ENCODE measurements around the gene KIF19.
A peak's percentile ranks its signal among the peaks of the same experiment; 100 is the strongest.
"Not testable (repeated sequence)": the region's sequence is repeated elsewhere in the genome, so short reads cannot be mapped to it uniquely, and the experiment has no call there.

KIF19 gene

DNA sequence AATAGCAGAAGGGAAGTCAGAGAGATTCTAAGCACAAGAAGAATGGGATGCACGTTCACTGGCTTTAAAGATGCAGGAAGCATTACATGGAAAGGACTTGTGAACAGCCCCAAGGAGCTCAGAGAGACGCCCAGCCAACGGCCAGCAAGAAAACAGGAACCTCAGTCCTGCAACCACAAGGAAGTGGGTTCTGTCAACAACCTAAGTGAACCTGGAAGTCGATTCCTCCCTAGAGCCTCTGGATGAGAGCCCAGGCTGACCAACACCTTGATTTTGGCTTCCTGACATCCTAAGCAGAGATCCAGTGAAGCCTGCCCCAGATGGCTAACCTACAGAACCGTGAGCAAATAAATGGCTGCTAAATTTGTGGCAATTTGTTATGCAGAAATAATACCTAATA, 65.7 kb downstream of the KIF19 start:
- no peaks in the 10 kb centered on the region for H3K9me3 Mint-ChIP-seq
- H3K4me3 Mint-ChIP-seq, result no peak overlapping the region
- H3K27me3 Mint-ChIP-seq, result no peaks in the 10 kb centered on the region
- H3K27ac Mint-ChIP-seq (ENCODE audit: low read depth), result no peak overlapping the region
- H3K4me1 Mint-ChIP-seq, result no peaks in the 10 kb centered on the region
- ATAC-seq (replicated peaks; ENCODE audit: extremely low read depth, poor library complexity, severe bottlenecking) (no peak), DNase-seq (ENCODE audit: low spot score in 2 of 2) (no peak)
- peaks cover 4% of the 10 kb centered on the region for H3K36me3 Mint-ChIP-seq (ENCODE audit: insufficient read depth)

DNA sequence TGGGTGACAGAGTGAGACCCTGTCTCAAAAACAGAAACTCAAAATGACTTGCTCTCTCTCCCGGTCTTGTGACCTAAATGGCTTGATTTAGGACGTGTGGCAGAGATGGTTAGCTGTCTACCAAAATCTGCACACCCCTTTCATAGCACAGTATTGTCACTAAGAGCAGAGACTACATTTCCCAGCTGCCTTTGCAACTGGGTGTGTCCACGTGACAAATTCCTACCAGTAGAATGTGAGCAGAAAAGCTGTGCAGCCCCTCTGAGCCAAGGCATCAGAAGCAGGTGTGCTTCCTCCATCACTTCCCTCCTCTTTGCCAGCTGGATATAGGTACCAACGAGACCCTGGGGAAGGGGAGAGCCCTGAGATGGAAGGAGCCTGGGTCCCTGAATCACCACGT, 66.8 kb downstream of the KIF19 start:
- no peak for ATAC-seq (replicated peaks; ENCODE audit: extremely low read depth, poor library complexity, severe bottlenecking)
- no peaks in the 10 kb centered on the region for H3K4me1 Mint-ChIP-seq
- no peak overlapping the region for H3K27ac Mint-ChIP-seq (ENCODE audit: low read depth)
- DNase-seq (ENCODE audit: low spot score in 2 of 2), result no peak
- H3K9me3 Mint-ChIP-seq, result no peaks in the 10 kb centered on the region
- peaks cover 4% of the 10 kb centered on the region for H3K36me3 Mint-ChIP-seq (ENCODE audit: insufficient read depth)
- no peaks in the 10 kb centered on the region for H3K27me3 Mint-ChIP-seq
- no peak overlapping the region for H3K4me3 Mint-ChIP-seq

DNA sequence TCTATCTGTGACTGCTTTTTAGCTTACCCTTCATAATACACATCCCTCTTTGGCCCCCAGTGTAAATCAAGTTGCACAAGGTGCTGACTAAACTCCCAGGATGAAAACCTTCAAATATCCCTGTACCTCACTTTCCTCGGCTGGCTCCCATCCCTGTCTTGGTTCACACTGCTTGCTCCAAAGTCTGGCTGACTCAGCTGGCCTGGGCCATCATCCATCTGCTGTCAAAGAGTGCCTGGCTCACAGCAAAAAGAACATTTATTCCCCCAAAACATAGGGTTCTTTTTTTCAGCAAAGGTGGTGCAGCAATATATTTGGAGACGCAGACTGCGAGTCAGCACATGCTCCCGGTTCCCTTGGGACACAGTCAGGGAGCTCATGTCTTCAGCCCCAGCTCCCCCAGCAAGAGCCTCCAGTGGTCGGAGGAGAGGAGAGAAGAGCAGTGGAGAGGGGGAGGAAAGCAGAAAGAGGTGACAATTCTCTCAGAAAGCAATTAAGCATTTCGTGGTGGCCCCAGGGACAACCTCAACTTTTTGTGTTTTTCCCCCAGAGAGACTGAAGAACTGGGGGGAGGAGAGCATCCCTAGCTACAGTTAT, 67.4 kb downstream of the KIF19 start:
- ATAC-seq (replicated peaks; ENCODE audit: extremely low read depth, poor library complexity, severe bottlenecking) (no peak), DNase-seq (ENCODE audit: low spot score in 2 of 2) (no peak)
- Mint-ChIP-seq H3K36me3 (ENCODE audit: insufficient read depth) (peaks cover 4% of the 10 kb centered on the region), H3K4me1 (no peaks in the 10 kb centered on the region), H3K27me3 (no peaks in the 10 kb centered on the region), H3K4me3 (no peak overlapping the region), H3K27ac (ENCODE audit: low read depth) (peak overlapping the region; percentile 50), H3K9me3 (no peaks in the 10 kb centered on the region)

DNA sequence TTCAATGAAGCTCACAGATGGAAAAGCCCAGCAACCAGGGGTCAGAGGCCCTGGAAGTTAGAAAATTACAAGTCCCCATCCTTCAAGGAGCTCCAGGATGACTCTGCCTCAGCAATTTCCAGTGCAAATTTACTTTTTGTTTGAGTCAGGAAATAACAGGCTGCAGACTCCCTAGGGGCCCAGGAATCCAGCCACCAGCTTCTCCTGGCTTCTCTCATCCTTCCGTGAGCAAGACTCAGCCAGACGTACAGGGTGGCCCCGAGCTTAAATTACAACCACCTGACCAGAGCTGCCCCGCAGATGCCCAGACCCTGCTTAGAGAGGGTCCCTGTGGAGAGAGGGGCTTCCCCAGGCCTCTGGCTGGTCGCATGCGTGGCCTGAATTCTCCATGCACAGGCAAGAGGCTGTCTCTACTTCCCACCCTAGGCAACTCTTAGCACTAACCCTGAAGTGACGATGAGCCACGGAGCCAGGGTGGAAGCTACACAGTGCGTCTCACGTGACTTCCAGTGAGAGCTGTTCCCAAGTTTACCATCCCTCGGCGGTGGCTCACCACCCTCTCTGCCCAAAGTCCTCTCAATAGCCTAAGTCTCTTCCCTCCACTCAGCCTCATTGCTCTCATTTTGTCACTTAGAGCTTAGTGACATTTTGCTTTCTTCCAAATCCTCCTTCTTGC, 68.4 kb downstream of the KIF19 start:
- Mint-ChIP-seq H3K36me3 (ENCODE audit: insufficient read depth) (peaks cover 4% of the 10 kb centered on the region), H3K4me1 (no peaks in the 10 kb centered on the region), H3K27ac (ENCODE audit: low read depth) (no peak overlapping the region), H3K27me3 (no peaks in the 10 kb centered on the region), H3K9me3 (no peaks in the 10 kb centered on the region), H3K4me3 (no peak overlapping the region)
- DNase-seq (ENCODE audit: low spot score in 2 of 2) (no peak), ATAC-seq (replicated peaks; ENCODE audit: extremely low read depth, poor library complexity, severe bottlenecking) (no peak)

DNA sequence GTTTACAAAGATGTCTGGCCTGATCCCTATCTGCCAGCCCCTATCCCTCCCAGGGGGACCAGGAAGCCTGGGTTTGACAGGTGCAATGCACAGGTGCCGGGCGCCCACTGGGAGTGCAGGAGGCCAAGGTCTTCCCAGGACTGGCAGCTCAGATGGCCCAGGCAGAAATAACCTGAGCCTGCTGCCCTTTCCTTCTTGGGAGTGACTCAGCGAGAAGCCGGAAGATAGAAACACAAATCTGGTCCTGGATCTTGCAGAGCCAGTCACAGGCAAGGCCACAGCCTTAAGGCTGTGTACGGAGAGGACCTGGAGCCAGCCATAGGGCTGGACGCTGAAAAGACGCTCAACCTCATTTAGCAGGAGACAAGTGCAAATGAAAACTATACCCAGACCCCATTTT, 69.0 kb downstream of the KIF19 start:
- no peaks in the 10 kb centered on the region for H3K9me3 Mint-ChIP-seq
- no peak overlapping the region for H3K27ac Mint-ChIP-seq (ENCODE audit: low read depth)
- no peaks in the 10 kb centered on the region for H3K4me1 Mint-ChIP-seq
- ATAC-seq (replicated peaks; ENCODE audit: extremely low read depth, poor library complexity, severe bottlenecking), result no peak
- H3K4me3 Mint-ChIP-seq, result no peak overlapping the region
- H3K36me3 Mint-ChIP-seq (ENCODE audit: insufficient read depth), result peaks cover 4% of the 10 kb centered on the region
- no peaks in the 10 kb centered on the region for H3K27me3 Mint-ChIP-seq
- no peak for DNase-seq (ENCODE audit: low spot score in 2 of 2)

DNA sequence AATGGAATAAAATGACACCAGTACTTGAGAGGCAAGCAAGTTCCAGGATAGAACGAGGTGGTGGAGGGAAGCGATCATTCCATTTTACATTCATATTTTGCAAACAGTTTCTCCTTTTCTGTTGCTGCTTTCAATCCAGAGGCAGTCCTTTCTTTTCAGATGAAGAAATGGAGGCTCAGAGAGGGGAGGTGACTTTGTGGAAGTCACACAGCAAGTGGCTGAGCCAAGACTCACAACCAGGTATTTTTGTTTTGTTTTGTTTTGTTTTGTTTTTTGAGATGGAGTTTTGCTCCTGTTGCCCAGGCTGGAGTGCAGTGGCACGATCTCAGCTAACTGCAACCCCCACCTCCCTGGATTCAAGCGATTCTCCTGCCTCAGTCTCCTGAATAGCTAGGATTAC, 70.5 kb downstream of the KIF19 start:
- H3K4me3 Mint-ChIP-seq, result no peak overlapping the region
- ATAC-seq (replicated peaks; ENCODE audit: extremely low read depth, poor library complexity, severe bottlenecking) (no peak), DNase-seq (ENCODE audit: low spot score in 2 of 2) (no peak)
- H3K4me1 Mint-ChIP-seq, result no peaks in the 10 kb centered on the region
- no peaks in the 10 kb centered on the region for H3K36me3 Mint-ChIP-seq (ENCODE audit: insufficient read depth)
- H3K9me3 Mint-ChIP-seq, result no peaks in the 10 kb centered on the region
- no peak overlapping the region for H3K27ac Mint-ChIP-seq (ENCODE audit: low read depth)
- no peaks in the 10 kb centered on the region for H3K27me3 Mint-ChIP-seq

DNA sequence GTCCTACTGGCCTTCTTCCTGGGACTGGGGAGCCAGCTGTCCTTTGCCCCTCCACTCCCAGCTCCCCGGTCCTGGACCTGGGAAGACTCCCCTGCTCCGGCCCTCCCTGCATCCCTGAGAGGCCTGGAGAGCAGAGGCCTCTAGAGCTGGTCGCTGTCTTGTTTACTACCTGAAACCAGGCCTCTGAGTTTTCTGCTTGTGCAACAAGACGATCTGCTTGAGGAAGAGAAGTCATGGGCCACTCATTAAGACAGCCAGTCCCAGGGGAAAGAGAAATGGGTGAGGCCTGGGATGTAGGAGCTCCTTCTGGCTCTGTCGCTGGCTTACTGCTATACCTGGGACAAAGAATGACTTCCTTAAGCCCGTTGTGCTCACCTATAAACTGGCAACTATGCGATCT, 76.0 kb downstream of the KIF19 start:
- Mint-ChIP-seq H3K9me3 (no peaks in the 10 kb centered on the region), H3K27me3 (peaks cover 10% of the 10 kb centered on the region), H3K36me3 (ENCODE audit: insufficient read depth) (no peaks in the 10 kb centered on the region), H3K27ac (ENCODE audit: low read depth) (no peak overlapping the region), H3K4me1 (no peaks in the 10 kb centered on the region), H3K4me3 (no peak overlapping the region)
- DNase-seq (ENCODE audit: low spot score in 2 of 2), result no peak
- no peak for ATAC-seq (replicated peaks; ENCODE audit: extremely low read depth, poor library complexity, severe bottlenecking)

DNA sequence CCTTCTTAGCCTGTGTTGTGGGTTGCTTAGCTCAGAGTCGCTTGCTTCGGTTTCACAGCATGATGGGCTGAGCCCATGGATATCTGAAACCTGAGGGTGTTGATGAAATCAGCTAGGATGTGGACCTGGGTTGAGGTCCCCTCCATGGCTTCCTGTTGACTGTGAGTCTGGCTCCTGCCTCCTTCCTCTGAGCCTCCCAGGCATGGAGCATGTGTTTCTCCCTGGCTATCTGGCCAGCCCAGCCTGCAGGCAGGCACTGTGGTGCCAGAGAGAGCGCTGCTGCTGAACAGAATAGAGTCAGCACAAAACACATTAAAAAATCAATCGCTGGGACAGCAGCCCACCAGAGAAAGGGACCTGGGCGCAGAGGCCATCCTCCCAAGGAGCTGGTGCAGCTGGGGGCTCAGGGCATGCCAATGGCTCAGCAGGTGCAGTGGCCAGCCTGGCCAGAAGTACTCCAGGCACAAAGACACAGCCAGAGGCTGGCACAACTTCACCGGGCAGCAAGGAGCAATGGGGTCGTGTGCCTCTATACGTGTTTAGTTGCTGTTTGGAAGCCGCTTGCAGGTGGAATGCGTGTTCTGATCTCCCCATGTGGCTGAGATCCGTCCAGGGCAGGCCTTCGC, 77.6 kb downstream of the KIF19 start:
- H3K36me3 Mint-ChIP-seq (ENCODE audit: insufficient read depth), result no peaks in the 10 kb centered on the region
- no peak overlapping the region for H3K27ac Mint-ChIP-seq (ENCODE audit: low read depth)
- no peak overlapping the region for H3K4me3 Mint-ChIP-seq
- no peaks in the 10 kb centered on the region for H3K4me1 Mint-ChIP-seq
- H3K9me3 Mint-ChIP-seq, result no peaks in the 10 kb centered on the region
- ATAC-seq (replicated peaks; ENCODE audit: extremely low read depth, poor library complexity, severe bottlenecking), result no peak
- peaks cover 10% of the 10 kb centered on the region for H3K27me3 Mint-ChIP-seq
- DNase-seq (ENCODE audit: low spot score in 2 of 2), result no peak

DNA sequence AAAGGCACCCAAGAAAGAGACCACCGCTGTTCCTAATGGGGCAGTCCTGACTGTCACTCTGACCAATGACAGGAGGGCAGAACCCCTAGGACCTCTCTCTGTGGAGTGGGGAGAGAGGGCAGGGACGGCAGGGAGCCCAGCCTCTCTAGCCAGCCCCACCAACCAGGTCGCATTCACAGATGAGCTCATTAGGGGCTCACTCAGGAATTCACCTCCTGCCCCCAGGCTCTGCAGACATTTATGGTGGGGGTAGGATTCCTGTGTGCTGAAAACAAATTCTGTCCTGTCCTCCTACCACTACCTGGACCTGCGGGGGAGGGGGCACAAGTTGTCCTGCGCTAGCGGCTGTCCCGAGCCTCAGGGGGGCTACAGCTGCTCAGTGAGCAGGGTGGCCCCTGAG, 78.2 kb downstream of the KIF19 start:
- ATAC-seq (replicated peaks; ENCODE audit: extremely low read depth, poor library complexity, severe bottlenecking), result no peak
- no peak overlapping the region for H3K4me3 Mint-ChIP-seq

DNA sequence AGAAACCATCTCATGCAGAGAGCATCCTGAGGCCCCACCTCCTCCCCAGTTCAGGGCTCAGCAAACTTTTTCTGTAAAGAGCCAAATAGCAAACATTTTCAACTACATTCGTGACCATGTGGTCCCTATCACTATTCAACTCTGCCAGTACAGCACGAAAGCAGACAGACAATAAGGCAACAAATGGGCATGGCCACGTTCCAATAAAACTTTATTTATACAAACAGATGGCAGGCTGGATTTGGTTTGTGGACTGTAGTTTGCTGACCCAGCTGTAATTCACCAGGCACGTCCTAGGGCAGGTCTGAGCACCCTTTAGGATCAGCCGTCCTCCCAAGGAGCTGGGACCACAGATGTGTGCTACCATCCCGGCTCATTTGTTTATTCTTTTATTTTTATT, 78.8 kb downstream of the KIF19 start:
- H3K4me1 Mint-ChIP-seq, result no peaks in the 10 kb centered on the region
- ATAC-seq (replicated peaks; ENCODE audit: extremely low read depth, poor library complexity, severe bottlenecking), result no peak
- no peak overlapping the region for H3K27ac Mint-ChIP-seq (ENCODE audit: low read depth)
- DNase-seq (ENCODE audit: low spot score in 2 of 2), result no peak
- H3K4me3 Mint-ChIP-seq, result no peak overlapping the region
- peaks cover 10% of the 10 kb centered on the region for H3K27me3 Mint-ChIP-seq
- H3K9me3 Mint-ChIP-seq, result no peaks in the 10 kb centered on the region
- no peaks in the 10 kb centered on the region for H3K36me3 Mint-ChIP-seq (ENCODE audit: insufficient read depth)

More for the DNA sequence above, 78.2 kb downstream of the KIF19 start:
- H3K27me3 Mint-ChIP-seq, result peaks cover 10% of the 10 kb centered on the region
- no peaks in the 10 kb centered on the region for H3K9me3 Mint-ChIP-seq
- no peak for DNase-seq (ENCODE audit: low spot score in 2 of 2)
- no peaks in the 10 kb centered on the region for H3K36me3 Mint-ChIP-seq (ENCODE audit: insufficient read depth)
- no peak overlapping the region for H3K27ac Mint-ChIP-seq (ENCODE audit: low read depth)
- H3K4me1 Mint-ChIP-seq, result no peaks in the 10 kb centered on the region

DNA sequence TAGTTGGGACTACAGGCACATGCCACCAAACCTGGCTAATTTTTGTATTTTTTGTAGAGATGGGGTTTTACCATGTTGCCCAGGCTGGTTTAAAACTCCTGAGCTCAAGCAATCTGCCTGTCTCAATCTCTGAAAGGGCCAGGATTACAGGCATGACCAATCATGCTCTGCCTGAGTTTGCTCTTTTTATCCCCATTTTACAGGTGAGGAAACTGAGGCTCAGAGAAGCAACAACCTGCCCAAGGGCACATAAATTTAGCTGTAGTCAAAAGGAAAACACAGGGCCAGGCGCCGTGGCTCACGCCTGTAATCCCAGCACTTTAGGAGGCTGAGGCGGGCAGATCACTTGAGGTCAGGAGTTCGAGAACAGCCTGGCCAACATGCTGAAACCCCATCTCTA, 79.3 kb downstream of the KIF19 start:
- H3K36me3 Mint-ChIP-seq (ENCODE audit: insufficient read depth); ATAC-seq (replicated peaks; ENCODE audit: extremely low read depth, poor library complexity, severe bottlenecking); H3K27me3 Mint-ChIP-seq; H3K4me1 Mint-ChIP-seq; DNase-seq (ENCODE audit: low spot score in 2 of 2); H3K9me3 Mint-ChIP-seq; H3K27ac Mint-ChIP-seq (ENCODE audit: low read depth); H3K4me3 Mint-ChIP-seq: not testable (repeated sequence)

All from central memory CD8-positive, alpha-beta T cell (primary cell).